K562 (cell line): Measurements from ENCODE around the gene CFAP97D1. TPM values are rescaled to one million over a fixed set of nuclear protein-coding genes. Genes with fewer than 3 reads are reported as not detected.

Source experiments
- ATAC-seq: fragments of 200-7000 bp; cut with Tn5 transposase; 3 replicates; pipeline ENCODE4 v1.9.1; 2020; ENCODE audit warnings: moderate library complexity
- BruUV-seq: library from RNA; stranded (reverse); fragments of 400-500 nt; replicated peaks from 2 replicates; lab custom pipeline; 2021; lab: Mats Ljungman, UMichigan
- CTCF ChIA-PET: fragments of 300-600 bp; formaldehyde crosslinking; extraction: SDS; loops from one replicate; lab custom pipeline; 2021; ENCODE audit warnings: low intra/inter-chr PET ratio; lab: Yijun Ruan, JAX
- POLR2A ChIA-PET: fragments of 300-600, 350-650 bp; sonication (Branson Sonifier 250); formaldehyde crosslinking; extraction: SDS; loops from one replicate; lab custom pipeline; 2021; ENCODE audit warnings: antibody characterized with exemption, inconsistent platforms; lab: Yijun Ruan, JAX
- DNase-seq, 4 experiments: peaks; one replicate each; pipeline versions ENCODE4 v3.0.0 to v3.0.0-alpha.2; 2011 to 2018; ENCODE audit warnings: low spot score in 3 of 4, mixed read lengths in 3 of 4; ENCODE audit errors: extremely low read depth in 1 of 4
- FAIRE-seq: peaks from 2 replicates; lab custom pipeline; 2011; peaks lifted over from hg19 to GRCh38; lab: Jason Lieb, UNC
- H2AFZ ChIP-seq: 2 replicates; pipeline ENCODE4 v1.6.0; 2011; ENCODE audit warnings: low read depth, low read length, control low read depth, inconsistent platforms
- H3K27ac ChIP-seq: fragments of 200-600 bp; 3 replicates; pipeline ENCODE4 v1.8.0; 2011; ENCODE audit warnings: low read depth, mild to moderate bottlenecking, control low read depth, inconsistent platforms, low read length, moderate library complexity, mixed read lengths; ENCODE audit errors: extremely low read depth
- H3K27me3 ChIP-seq, 2 experiments: fragments of 300-600 bp in 1 of 2; 2 replicates in 1 of 2; 3 replicates in 1 of 2; pipeline versions ENCODE4 v1.6.0 to v1.8.0; 2011; ENCODE audit warnings: inconsistent platforms in 2 of 2, low read length in 2 of 2, mild to moderate bottlenecking in 1 of 2, mixed read lengths in 1 of 2, moderate library complexity in 1 of 2; ENCODE audit not compliant: control insufficient read depth in 2 of 2, insufficient read depth in 2 of 2
- H3K36me3 ChIP-seq: fragments of 300-600 bp; 3 replicates; pipeline ENCODE4 v1.8.0; 2011; ENCODE audit warnings: mild to moderate bottlenecking, low read length, inconsistent platforms; ENCODE audit not compliant: control insufficient read depth, insufficient read depth
- H3K4me1 ChIP-seq, 2 experiments: fragments of 200-600 bp in 1 of 2; replicated peaks in 1 of 2; 2 replicates in 1 of 2; 3 replicates in 1 of 2; pipeline versions ENCODE4 v1.5.1 to v1.8.0; 2011; ENCODE audit warnings: inconsistent platforms in 2 of 2, low read length in 2 of 2, mild to moderate bottlenecking in 1 of 2, mixed read lengths in 1 of 2, moderate library complexity in 1 of 2; ENCODE audit not compliant: control insufficient read depth in 2 of 2, insufficient read depth in 2 of 2
- H3K4me2 ChIP-seq: 2 replicates; pipeline ENCODE4 v1.6.1; 2011; ENCODE audit warnings: low read length, control low read depth, inconsistent platforms, mixed read lengths; ENCODE audit not compliant: insufficient read depth
- H3K4me3 ChIP-seq: fragments of 200-600 bp; sonication (generic), shearing (Covaris generic); 2 replicates; pipeline ENCODE4 v1.5.1; 2016; ENCODE audit warnings: control low read depth, inconsistent platforms
- H3K79me2 ChIP-seq: fragments of 200-600 bp; 3 replicates; pipeline ENCODE4 v1.8.0; 2011; ENCODE audit warnings: low read length, inconsistent platforms; ENCODE audit not compliant: control insufficient read depth, insufficient read depth
- H3K9ac ChIP-seq, 2 experiments: 2 replicates each; pipeline versions ENCODE4 v1.6.0 to v1.6.1; 2011; ENCODE audit warnings: low read depth in 2 of 2, low read length in 2 of 2, control low read depth in 1 of 2, inconsistent platforms in 1 of 2, mild to moderate bottlenecking in 1 of 2, mixed read lengths in 1 of 2; ENCODE audit not compliant: insufficient read depth in 1 of 2
- H3K9me1 ChIP-seq: one replicate; pipeline ENCODE4 v1.6.0; 2011; ENCODE audit warnings: inconsistent platforms, mild to moderate bottlenecking, low read length, moderate library complexity; ENCODE audit not compliant: control insufficient read depth, insufficient read depth
- H3K9me3 ChIP-seq: replicated peaks from 2 replicates; pipeline ENCODE4 v1.5.1; 2011; ENCODE audit warnings: low read depth, low read length, inconsistent platforms; ENCODE audit not compliant: control insufficient read depth, insufficient read depth
- H4K20me1 ChIP-seq: replicated peaks from 2 replicates; pipeline ENCODE4 v1.6.1; 2011; ENCODE audit warnings: low read length, inconsistent platforms, mixed read lengths; ENCODE audit not compliant: control insufficient read depth, insufficient read depth
- SRSF7 ChIP-seq: fragments of 200-400 bp; formaldehyde crosslinking; optimal IDR thresholded peaks from 2 replicates; pipeline ENCODE3; 2017; ENCODE audit warnings: mild to moderate bottlenecking, low read depth, low read length
- ZC3H4 ChIP-seq: sonication (generic); formaldehyde crosslinking; IDR thresholded peaks from 2 replicates; pipeline ENCODE4 v1.9.0; 2021; ENCODE audit warnings: missing genetic modification reagents, borderline replicate concordance
- ZNF436 ChIP-seq: fragments of 250-450, 450-650 bp; sonication (Bioruptor Pico); formaldehyde crosslinking; IDR thresholded peaks from 2 replicates; pipeline ENCODE4 v1.7.0; 2020; ENCODE audit warnings: mild to moderate bottlenecking
- WGBS: fragments of 100-300 bp; shearing (Covaris generic); methylation state at CpG from one replicate; pipeline ENCODE4 v1.1.6; 2016; ENCODE audit warnings: low coverage, mixed read lengths; ENCODE audit not compliant: insufficient coverage; ENCODE audit errors: missing lambda C conversion rate; 5-methylcytosine and 5-hydroxymethylcytosine counted together
- in situ Hi-C: fragments of 300-500 bp; cut with MboI; formaldehyde crosslinking; loops from 4 replicates; pipeline ENCODE4 v1.15.0; 2018; ENCODE audit warnings: inconsistent platforms, mixed read lengths
- intact Hi-C: fragments of 100-400 bp; cut with micrococcal nuclease; formaldehyde crosslinking; loops from 2 replicates; pipeline ENCODE4 v1.14.2; 2022
- polyA plus RNA-seq, 8 experiments: library from polyadenylated mRNA; depleted of rRNA in 4 of 8; stranded (reverse) in 5 of 8; unstranded in 3 of 8; fragments of >200 nt; fragmentation: Nextera tagmentation in 2 of 8; fragmentation: Illumina TruSeq in 1 of 8; extraction: Ambion mirVana in 2 of 8; extraction: Trizol in 1 of 8; gene quantifications; 2 replicates each; pipeline versions ENCODE4 v1.2.1 to v1.2.3, GENCODE V29; 2011 to 2014; ENCODE audit warnings: inconsistent platforms in 1 of 8, missing spikeins in 1 of 8
- total RNA-seq, 7 experiments: library from RNA; depleted of rRNA in 6 of 7; stranded (reverse); fragments of >200 nt in 6 of 7; fragmentation: Illumina TruSeq in 2 of 7; extraction: Trizol in 2 of 7; gene quantifications; 2 replicates each; pipeline versions ENCODE4 v1.2.1 to v1.2.3, GENCODE V29; 2011 to 2021; ENCODE audit warnings: low replicate concordance in 1 of 7
- TF ChIP-seq, protein P1 (sequence below): fragments of 450-650 bp; formaldehyde crosslinking; IDR thresholded peaks from 2 replicates; pipeline ENCODE4 v1.4.0; 2020; ENCODE audit warnings: mild to moderate bottlenecking, moderate library complexity
- TF ChIP-seq, protein P2 (sequence below): fragments of 200-600 bp; sonication (generic); IDR thresholded peaks from one replicate; pipeline ENCODE4 v1.6.1; 2012; ENCODE audit warnings: mild to moderate bottlenecking, low read depth, low read length, inconsistent platforms

The CFAP97D1 gene
- total and polyA plus RNA-seq, 9 of the 15 experiments (the other 6 are each of a cell fraction or from before 2014, with no cell fraction given) = not detected

DNA sequence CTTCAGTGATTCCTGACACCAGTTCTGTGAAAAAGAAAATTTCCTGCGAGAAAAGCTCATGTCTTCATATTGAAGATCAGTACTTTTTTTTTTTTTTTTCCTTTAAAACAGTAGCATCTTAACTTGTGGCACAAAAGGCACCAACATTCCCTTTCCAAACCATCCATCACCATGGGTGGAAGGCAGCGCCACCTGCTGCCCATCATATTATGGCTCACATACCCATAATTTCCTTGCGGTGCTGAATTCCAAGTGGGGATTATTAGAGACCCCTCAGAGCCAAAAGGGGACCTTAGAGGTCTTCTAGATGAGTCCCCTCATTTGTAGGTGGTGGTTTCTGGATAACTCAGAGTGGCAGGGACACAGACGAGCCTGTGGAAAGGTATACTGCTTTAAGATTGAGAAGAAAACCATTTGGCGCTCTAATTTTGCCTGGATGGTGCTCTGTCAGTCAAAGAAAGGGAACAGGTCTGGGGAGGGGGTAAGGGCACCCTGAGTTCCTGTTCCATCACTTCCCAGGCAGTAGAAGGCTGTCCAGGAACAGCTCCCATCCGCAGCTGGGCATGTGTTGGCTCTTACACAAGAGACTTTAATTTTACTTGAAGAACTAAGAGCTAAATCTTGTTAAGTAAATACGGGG is 13.7 kb upstream of the CFAP97D1 start (continued):
- TF ChIP-seq, protein P1, sequence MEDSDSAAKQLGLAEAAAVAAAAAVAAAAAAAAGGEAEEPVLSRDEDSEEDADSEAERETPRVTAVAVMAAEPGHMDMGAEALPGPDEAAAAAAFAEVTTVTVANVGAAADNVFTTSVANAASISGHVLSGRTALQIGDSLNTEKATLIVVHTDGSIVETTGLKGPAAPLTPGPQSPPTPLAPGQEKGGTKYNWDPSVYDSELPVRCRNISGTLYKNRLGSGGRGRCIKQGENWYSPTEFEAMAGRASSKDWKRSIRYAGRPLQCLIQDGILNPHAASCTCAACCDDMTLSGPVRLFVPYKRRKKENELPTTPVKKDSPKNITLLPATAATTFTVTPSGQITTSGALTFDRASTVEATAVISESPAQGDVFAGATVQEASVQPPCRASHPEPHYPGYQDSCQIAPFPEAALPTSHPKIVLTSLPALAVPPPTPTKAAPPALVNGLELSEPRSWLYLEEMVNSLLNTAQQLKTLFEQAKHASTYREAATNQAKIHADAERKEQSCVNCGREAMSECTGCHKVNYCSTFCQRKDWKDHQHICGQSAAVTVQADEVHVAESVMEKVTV (CRISPR knock-in tag) = 0 out of 2 replicates have a peak, but pooled peaks have one; percentile 8

DNA sequence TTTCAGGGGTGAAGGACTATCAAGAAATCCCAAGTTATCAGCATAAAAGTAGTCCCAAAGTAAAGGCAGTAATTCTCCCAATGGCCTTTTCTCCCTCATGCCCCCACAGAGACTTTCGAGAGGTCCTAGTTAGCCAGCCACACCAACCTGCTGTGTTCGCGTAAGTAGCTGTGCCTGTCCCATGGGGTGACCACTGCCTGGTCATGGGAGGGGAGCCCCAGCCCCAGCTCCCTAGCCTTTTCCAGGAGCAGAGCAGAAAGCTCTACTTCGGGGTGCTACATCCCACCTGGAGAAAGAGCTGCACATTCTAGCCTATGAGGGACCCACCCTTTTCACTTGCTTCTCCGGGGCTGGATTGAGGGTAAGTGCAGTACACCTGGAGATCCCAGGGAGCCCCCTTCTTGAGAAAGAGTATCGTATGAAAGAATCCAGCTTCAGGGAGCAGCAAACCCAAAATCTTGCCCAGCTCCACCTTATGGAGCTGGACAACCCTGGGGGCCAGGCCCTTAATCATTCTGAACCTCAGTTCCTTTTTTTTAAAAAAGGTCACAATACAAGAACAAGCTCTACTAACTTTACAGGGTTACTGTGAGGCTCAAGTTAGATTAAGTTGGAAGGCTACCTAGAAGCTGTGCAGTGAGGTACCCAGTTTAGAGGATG is 13.1 kb upstream of the CFAP97D1 start:
- peaks cover 9% of the 10 kb centered on the region; the same call in 1 of the 3 replicates for H3K36me3 ChIP-seq
- ATAC-seq (no peak), DNase-seq (no peak), FAIRE-seq (no peak)
- peaks cover 3 to 10% of the 10 kb centered on the region in 2 experiments; a peak in 3 of 5 replicates for H3K27me3 ChIP-seq
- H3K9ac ChIP-seq = no peak overlapping the region
- POLR2A ChIA-PET = interaction anchor here (0.6 to 1.2 kb wide), 2 partner anchors 73 to 354 kb away, joined by 3 to 4 read pairs; no protein-coding TSS in a partner anchor
- H4K20me1 ChIP-seq = peaks cover 5% of the 10 kb centered on the region; the same call in 1 of the 2 replicates
- 68% methylated on average over 6 of the region's 6 CpGs for WGBS
- intact Hi-C loops (no loop called here), in situ Hi-C loops (no loop called here)
- CTCF ChIA-PET = interaction anchor here (1.9 to 11.2 kb wide), 2 partner anchors 72 to 73 kb away, joined by 5 to 310 read pairs; no protein-coding TSS in a partner anchor
- H3K79me2 ChIP-seq = no peaks in the 10 kb centered on the region
- H3K9me1 ChIP-seq = no peaks in the 10 kb centered on the region
- H3K27ac ChIP-seq = no peak overlapping the region
- no peaks in the 10 kb centered on the region for H3K9me3 ChIP-seq
- BruUV-seq = no TSS peak
- peaks cover 0 to 3% of the 10 kb centered on the region in 2 experiments; a peak in 3 of 5 replicates for H3K4me1 ChIP-seq
- H3K4me3 ChIP-seq = no peak overlapping the region
- H2AFZ ChIP-seq = no peak overlapping the region
- H3K4me2 ChIP-seq = no peak overlapping the region
- no peak for TF ChIP-seq ZC3H4 (CRISPR knock-in tag)
- TF ChIP-seq, protein P2, sequence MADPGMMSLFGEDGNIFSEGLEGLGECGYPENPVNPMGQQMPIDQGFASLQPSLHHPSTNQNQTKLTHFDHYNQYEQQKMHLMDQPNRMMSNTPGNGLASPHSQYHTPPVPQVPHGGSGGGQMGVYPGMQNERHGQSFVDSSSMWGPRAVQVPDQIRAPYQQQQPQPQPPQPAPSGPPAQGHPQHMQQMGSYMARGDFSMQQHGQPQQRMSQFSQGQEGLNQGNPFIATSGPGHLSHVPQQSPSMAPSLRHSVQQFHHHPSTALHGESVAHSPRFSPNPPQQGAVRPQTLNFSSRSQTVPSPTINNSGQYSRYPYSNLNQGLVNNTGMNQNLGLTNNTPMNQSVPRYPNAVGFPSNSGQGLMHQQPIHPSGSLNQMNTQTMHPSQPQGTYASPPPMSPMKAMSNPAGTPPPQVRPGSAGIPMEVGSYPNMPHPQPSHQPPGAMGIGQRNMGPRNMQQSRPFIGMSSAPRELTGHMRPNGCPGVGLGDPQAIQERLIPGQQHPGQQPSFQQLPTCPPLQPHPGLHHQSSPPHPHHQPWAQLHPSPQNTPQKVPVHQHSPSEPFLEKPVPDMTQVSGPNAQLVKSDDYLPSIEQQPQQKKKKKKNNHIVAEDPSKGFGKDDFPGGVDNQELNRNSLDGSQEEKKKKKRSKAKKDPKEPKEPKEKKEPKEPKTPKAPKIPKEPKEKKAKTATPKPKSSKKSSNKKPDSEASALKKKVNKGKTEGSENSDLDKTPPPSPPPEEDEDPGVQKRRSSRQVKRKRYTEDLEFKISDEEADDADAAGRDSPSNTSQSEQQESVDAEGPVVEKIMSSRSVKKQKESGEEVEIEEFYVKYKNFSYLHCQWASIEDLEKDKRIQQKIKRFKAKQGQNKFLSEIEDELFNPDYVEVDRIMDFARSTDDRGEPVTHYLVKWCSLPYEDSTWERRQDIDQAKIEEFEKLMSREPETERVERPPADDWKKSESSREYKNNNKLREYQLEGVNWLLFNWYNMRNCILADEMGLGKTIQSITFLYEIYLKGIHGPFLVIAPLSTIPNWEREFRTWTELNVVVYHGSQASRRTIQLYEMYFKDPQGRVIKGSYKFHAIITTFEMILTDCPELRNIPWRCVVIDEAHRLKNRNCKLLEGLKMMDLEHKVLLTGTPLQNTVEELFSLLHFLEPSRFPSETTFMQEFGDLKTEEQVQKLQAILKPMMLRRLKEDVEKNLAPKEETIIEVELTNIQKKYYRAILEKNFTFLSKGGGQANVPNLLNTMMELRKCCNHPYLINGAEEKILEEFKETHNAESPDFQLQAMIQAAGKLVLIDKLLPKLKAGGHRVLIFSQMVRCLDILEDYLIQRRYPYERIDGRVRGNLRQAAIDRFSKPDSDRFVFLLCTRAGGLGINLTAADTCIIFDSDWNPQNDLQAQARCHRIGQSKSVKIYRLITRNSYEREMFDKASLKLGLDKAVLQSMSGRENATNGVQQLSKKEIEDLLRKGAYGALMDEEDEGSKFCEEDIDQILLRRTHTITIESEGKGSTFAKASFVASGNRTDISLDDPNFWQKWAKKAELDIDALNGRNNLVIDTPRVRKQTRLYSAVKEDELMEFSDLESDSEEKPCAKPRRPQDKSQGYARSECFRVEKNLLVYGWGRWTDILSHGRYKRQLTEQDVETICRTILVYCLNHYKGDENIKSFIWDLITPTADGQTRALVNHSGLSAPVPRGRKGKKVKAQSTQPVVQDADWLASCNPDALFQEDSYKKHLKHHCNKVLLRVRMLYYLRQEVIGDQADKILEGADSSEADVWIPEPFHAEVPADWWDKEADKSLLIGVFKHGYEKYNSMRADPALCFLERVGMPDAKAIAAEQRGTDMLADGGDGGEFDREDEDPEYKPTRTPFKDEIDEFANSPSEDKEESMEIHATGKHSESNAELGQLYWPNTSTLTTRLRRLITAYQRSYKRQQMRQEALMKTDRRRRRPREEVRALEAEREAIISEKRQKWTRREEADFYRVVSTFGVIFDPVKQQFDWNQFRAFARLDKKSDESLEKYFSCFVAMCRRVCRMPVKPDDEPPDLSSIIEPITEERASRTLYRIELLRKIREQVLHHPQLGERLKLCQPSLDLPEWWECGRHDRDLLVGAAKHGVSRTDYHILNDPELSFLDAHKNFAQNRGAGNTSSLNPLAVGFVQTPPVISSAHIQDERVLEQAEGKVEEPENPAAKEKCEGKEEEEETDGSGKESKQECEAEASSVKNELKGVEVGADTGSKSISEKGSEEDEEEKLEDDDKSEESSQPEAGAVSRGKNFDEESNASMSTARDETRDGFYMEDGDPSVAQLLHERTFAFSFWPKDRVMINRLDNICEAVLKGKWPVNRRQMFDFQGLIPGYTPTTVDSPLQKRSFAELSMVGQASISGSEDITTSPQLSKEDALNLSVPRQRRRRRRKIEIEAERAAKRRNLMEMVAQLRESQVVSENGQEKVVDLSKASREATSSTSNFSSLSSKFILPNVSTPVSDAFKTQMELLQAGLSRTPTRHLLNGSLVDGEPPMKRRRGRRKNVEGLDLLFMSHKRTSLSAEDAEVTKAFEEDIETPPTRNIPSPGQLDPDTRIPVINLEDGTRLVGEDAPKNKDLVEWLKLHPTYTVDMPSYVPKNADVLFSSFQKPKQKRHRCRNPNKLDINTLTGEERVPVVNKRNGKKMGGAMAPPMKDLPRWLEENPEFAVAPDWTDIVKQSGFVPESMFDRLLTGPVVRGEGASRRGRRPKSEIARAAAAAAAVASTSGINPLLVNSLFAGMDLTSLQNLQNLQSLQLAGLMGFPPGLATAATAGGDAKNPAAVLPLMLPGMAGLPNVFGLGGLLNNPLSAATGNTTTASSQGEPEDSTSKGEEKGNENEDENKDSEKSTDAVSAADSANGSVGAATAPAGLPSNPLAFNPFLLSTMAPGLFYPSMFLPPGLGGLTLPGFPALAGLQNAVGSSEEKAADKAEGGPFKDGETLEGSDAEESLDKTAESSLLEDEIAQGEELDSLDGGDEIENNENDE = no peak
- TF ChIP-seq SRSF7 = no peak
- TF ChIP-seq ZNF436 = no peak
